ENCODE results near the gene NOL12.

Gene NOL12

GRCh38 chr22:37659897-37660708, 26.0 kb upstream of the NOL12 start:
- peak overlapping the region; percentile 97 for H3K4me3 ChIP-seq (ENCODE audit: low read depth, low read length)
- no peak for DNase-seq (ENCODE audit: low read depth)
- TF ChIP-seq, protein P1, sequence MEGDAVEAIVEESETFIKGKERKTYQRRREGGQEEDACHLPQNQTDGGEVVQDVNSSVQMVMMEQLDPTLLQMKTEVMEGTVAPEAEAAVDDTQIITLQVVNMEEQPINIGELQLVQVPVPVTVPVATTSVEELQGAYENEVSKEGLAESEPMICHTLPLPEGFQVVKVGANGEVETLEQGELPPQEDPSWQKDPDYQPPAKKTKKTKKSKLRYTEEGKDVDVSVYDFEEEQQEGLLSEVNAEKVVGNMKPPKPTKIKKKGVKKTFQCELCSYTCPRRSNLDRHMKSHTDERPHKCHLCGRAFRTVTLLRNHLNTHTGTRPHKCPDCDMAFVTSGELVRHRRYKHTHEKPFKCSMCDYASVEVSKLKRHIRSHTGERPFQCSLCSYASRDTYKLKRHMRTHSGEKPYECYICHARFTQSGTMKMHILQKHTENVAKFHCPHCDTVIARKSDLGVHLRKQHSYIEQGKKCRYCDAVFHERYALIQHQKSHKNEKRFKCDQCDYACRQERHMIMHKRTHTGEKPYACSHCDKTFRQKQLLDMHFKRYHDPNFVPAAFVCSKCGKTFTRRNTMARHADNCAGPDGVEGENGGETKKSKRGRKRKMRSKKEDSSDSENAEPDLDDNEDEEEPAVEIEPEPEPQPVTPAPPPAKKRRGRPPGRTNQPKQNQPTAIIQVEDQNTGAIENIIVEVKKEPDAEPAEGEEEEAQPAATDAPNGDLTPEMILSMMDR (IDR thresholded peaks at IDR 0.05; ENCODE audit: low read depth, low read length, missing control alignments) = no peak

DNA sequence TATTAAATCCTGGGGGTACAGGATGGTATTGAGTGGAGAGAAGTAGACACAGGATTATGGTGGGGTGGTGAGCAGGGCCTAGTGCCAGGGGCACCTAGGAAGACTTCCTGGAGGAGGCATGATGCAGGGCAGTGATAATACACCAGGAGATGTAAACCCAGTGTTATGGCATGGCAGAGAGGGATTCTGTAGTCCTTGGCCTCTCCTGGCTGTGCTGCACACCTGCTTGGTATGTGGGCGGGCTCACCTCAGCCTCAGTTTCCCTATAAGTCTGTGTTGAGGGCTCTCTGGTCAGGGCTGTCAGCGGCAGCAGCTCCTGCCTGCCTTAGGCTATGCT, 25.5 kb upstream of the NOL12 start:
- peak overlapping the region; percentile 97 for H3K4me3 ChIP-seq (ENCODE audit: low read depth, low read length)
- DNase-seq (ENCODE audit: low read depth) = no peak
- TF ChIP-seq, protein P1 (IDR thresholded peaks at IDR 0.05; ENCODE audit: low read depth, low read length, missing control alignments) = no peak

- DNase-seq (ENCODE audit: low read depth) = no peak
Observed at GRCh38 chr22:37661160-37661924, 24.8 kb upstream of the NOL12 start.

DNA sequence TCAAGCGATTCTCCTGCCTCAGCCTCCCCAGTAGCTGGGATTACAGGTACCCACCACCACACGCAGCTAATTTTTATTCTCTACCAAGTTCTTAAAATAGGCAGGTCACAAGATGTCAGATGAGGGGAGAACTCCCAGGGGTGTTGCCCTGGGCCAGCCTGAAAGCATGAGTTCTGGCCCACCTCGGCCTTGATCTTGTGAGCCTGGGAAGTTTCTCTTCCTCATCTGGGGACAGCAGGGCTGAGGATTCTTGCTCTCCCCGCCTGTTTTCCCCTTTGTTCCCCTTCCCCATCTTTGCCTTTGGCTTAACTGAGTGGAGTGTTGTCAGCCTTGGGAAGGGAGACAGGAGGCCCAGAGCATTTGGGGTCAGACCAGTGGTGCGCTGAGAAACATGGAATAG, 24.1 kb upstream of the NOL12 start:
- H3K4me3 ChIP-seq (ENCODE audit: low read depth, low read length) = no peak overlapping the region
- TF ChIP-seq, protein P1 (IDR thresholded peaks at IDR 0.05; ENCODE audit: low read depth, low read length, missing control alignments) = no peak

More at GRCh38 chr22:37661160-37661924, 24.8 kb upstream of the NOL12 start:
- TF ChIP-seq, protein P1 (IDR thresholded peaks at IDR 0.05; ENCODE audit: low read depth, low read length, missing control alignments) = peak; percentile 59
- peak overlapping the region; percentile 97 for H3K4me3 ChIP-seq (ENCODE audit: low read depth, low read length)

GRCh38 chr22:37663521-37664140, 22.5 kb upstream of the NOL12 start:
- no peak for DNase-seq (ENCODE audit: low read depth)
- TF ChIP-seq, protein P1 (IDR thresholded peaks at IDR 0.05; ENCODE audit: low read depth, low read length, missing control alignments) = no peak
- H3K4me3 ChIP-seq (ENCODE audit: low read depth, low read length) = no peak overlapping the region

More for the DNA sequence above, 24.1 kb upstream of the NOL12 start:
- DNase-seq (ENCODE audit: low read depth) = no peak

DNA sequence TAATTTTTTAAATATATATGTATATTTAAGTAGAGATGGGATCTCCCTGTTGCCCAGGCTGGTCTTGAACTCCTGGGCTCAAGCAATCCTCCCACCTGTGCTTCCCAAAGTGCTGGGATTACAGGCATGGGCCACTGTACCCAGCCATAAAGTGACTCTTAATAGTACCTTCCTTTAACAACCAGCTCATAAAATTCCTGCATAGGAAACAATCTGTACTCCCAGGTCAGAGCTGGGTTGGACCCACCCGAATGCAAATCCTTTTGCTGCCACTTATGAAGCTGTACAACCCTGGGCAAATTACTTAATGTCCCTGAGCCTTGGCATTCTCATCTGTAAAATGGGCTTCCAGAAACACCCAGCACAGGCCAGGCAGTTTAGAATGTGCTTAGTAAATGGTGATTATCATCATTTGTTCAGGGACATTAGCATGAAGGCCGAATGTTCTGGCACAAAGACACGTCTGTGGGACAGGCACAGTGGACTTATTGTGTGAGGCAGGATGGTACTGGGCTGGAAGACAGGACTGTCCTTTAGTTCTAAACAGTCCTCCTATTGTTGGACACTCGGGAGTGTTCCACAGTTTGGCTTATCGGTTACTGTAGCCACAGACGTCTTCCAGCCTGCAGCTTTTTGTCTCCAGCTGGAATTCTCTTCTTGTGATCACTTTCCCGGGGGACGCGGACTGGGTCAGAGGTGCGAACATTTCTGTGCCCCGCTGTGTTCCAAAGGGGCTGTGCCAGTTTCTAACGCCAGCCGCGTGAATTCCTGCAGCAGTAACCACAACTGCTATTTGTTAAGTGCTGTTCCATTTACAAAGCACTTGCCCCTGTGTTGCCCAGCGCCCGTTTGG, 21.7 kb upstream of the NOL12 start:
- TF ChIP-seq, protein P1 (IDR thresholded peaks at IDR 0.05; ENCODE audit: low read depth, low read length, missing control alignments) = no peak
- no peak for DNase-seq (ENCODE audit: low read depth)
- H3K4me3 ChIP-seq (ENCODE audit: low read depth, low read length) = no peak overlapping the region
